ENCODE results near the gene CNOT3. TPM values are rescaled to one million over a fixed set of nuclear protein-coding genes. Genes with fewer than 3 reads are reported as not detected.
A peak's percentile ranks its signal among the peaks of the same experiment; 100 is the strongest.

Gene CNOT3
- total RNA-seq, 2 donors from 2014 or later: 22.4 to 51.4 TPM

DNA sequence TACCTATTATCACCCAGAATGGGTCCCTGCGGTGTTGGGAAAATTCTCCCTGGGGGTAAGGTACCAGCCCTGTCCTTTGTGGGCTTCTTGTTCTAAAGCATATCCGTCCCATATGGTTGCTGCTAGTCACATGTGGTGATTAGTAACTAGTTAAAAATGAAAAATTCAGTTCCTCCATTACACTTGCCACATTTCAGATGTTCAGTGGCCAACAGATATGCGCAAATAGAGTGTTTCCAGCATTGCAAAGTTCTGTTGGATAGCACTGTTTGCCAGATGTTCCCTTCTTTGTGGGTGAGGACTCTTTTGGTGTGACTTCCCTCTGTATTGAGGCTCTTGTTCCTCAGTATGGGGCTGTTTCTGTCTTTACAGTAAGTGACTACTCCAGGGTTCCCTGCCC lies 3.8 kb downstream of the CNOT3 start:
- Histone ChIP-seq H3K9me3 (no peaks in the 10 kb centered on the region), H3K27me3 (no peaks in the 10 kb centered on the region), H3K36me3 (replicated peaks in 1 of 2; ENCODE audit: insufficient read depth in 1 of 2, low read depth in 2 of 2) (peaks cover 26% of the 10 kb centered on the region in 2 donors), H3K4me3 (no peak overlapping the region), H3K27ac (no peak overlapping the region), H3K4me1 (peaks cover 38% of the 10 kb centered on the region)
- intact Hi-C loops (cut with DNase I): no loop called here
- ATAC-seq (no peak), DNase-seq (no peak)
- WGBS, 2 donors: 88 to 92% methylated on average over 3 of the region's 3 CpGs
- TF ChIP-seq, protein P1, sequence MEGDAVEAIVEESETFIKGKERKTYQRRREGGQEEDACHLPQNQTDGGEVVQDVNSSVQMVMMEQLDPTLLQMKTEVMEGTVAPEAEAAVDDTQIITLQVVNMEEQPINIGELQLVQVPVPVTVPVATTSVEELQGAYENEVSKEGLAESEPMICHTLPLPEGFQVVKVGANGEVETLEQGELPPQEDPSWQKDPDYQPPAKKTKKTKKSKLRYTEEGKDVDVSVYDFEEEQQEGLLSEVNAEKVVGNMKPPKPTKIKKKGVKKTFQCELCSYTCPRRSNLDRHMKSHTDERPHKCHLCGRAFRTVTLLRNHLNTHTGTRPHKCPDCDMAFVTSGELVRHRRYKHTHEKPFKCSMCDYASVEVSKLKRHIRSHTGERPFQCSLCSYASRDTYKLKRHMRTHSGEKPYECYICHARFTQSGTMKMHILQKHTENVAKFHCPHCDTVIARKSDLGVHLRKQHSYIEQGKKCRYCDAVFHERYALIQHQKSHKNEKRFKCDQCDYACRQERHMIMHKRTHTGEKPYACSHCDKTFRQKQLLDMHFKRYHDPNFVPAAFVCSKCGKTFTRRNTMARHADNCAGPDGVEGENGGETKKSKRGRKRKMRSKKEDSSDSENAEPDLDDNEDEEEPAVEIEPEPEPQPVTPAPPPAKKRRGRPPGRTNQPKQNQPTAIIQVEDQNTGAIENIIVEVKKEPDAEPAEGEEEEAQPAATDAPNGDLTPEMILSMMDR (IDR thresholded peaks at IDR 0.05): no peak
- no peak for TF ChIP-seq POLR2A (IDR thresholded peaks at IDR 0.05)

DNA sequence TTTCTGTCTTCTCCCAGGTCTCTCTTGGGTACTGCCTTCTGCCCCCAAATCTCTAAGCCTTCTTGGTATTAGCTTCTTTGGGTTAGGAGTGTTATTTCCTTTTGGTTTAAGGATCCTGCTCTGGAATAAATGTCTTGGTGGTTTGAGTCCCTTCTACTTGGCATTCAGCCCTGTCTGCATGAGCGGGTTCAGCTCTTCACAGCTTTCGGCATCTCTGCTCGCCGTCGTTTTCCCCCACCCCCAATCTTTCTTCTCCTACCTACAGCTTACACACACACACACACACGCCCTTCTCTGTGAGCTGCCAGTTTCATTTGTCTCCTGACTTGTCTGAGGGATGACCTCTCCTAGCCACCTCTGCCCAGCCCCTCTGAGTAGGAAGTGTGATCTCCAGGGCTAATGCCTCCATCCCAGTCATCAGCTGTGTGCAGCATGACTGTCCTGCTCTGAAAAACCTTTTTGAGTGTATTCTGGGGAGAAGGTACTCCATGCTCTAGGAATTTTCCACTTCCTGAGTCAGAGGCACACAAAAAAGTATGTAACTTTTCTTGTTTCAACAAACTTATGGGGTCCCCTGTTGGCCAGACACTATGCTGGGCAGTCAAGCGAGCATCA lies 4.7 kb downstream of the CNOT3 start:
- H3K9me3 ChIP-seq: no peaks in the 10 kb centered on the region
- H3K27me3 ChIP-seq: no peaks in the 10 kb centered on the region
- intact Hi-C loops (cut with DNase I): no loop called here
- H3K27ac ChIP-seq: no peak overlapping the region
- peaks cover 31 to 34% of the 10 kb centered on the region in 2 donors for H3K36me3 ChIP-seq (replicated peaks in 1 of 2; ENCODE audit: insufficient read depth in 1 of 2, low read depth in 2 of 2)
- DNase-seq: no peak
- 79 to 81% methylated on average over 7 of the region's 7 CpGs for WGBS, 2 donors
- peaks cover 34% of the 10 kb centered on the region for H3K4me1 ChIP-seq
- no peak overlapping the region for H3K4me3 ChIP-seq
- ATAC-seq: no peak
- TF ChIP-seq, protein P1 (IDR thresholded peaks at IDR 0.05): no peak
- no peak for TF ChIP-seq POLR2A (IDR thresholded peaks at IDR 0.05)

DNA sequence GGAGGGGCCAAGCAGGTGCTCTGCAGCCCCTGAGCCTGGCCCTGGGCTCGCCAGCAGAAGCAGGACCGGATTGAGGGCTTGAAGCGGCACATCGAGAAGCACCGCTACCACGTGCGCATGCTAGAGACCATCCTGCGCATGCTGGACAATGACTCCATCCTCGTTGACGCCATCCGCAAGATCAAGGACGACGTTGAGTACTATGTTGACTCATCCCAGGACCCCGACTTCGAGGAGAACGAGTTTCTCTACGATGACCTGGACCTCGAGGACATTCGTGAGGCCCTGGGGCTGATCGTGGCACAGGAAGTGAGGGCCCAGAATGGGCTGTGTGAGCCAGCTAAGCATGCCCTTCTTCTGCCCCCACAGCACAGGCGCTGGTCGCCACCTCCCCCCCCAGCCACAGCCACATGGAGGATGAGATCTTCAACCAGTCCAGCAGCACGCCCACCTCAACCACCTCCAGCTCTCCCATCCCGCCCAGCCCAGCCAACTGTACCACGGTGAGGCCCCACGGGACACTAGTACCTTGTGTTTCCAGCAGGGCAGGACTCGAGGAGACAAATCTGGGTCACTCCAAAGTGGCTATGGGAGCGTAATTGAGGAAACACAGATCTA lies 8.1 kb downstream of the CNOT3 start:
- H3K9me3 ChIP-seq: no peaks in the 10 kb centered on the region
- 86 to 90% methylated on average over 16 to 25 of the region's 28 CpGs for WGBS, 2 donors
- peaks cover 31 to 53% of the 10 kb centered on the region in 2 donors for H3K36me3 ChIP-seq (replicated peaks in 1 of 2; ENCODE audit: insufficient read depth in 1 of 2, low read depth in 2 of 2)
- TF ChIP-seq, protein P1 (IDR thresholded peaks at IDR 0.05): no peak
- no peak for TF ChIP-seq POLR2A (IDR thresholded peaks at IDR 0.05)
- ATAC-seq: no peak
- H3K4me3 ChIP-seq: no peak overlapping the region
- no peaks in the 10 kb centered on the region for H3K27me3 ChIP-seq
- H3K27ac ChIP-seq: no peak overlapping the region
- no peak for DNase-seq
- H3K4me1 ChIP-seq: peaks cover 11% of the 10 kb centered on the region
- intact Hi-C loops (cut with DNase I): no loop called here

DNA sequence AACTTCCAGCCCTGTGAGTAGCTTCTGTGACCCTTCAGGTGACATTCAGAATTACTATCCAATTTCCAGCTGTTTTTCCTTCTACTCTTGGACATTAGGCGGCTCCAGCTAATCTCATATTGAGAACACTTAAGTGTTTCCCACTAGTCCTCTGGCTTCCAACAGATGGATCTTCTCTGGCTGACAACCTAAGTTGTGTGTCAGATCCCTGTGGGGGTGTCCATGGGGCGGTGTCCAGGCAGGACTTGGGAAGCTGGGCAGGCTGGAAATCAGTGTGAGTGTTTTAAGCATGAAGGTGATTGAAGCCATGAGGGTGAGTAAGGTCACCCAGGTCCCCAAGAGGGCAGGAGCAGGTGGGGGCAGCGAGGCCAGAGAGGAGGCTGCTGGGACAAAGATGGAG lies 10.1 kb downstream of the CNOT3 start:
- Histone ChIP-seq H3K4me1 (no peaks in the 10 kb centered on the region), H3K27me3 (no peaks in the 10 kb centered on the region), H3K27ac (no peak overlapping the region), H3K9me3 (no peaks in the 10 kb centered on the region), H3K4me3 (no peak overlapping the region), H3K36me3 (replicated peaks in 1 of 2; ENCODE audit: insufficient read depth in 1 of 2, low read depth in 2 of 2) (peaks cover 31 to 61% of the 10 kb centered on the region in 2 donors)
- intact Hi-C loops (cut with DNase I): no loop called here
- peak in 1 of 4 donors; percentile 40 for DNase-seq
- no peak for TF ChIP-seq POLR2A (IDR thresholded peaks at IDR 0.05)
- TF ChIP-seq, protein P1 (IDR thresholded peaks at IDR 0.05): no peak
- no peak for ATAC-seq
- WGBS, 2 donors: 63 to 90% methylated on average over 3 of the region's 3 CpGs

DNA sequence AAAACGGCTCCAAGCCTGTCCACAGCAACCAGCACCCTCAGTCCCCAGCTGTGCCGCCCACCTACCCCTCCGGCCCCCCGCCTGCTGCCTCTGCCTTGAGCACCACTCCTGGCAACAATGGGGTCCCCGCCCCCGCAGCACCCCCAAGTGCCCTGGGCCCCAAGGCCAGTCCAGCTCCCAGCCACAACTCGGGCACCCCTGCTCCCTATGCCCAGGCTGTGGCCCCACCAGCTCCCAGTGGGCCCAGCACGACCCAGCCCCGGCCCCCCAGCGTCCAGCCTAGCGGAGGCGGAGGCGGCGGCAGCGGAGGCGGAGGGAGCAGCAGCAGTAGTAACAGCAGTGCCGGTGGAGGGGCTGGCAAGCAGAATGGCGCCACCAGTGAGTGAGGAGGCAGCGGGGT lies 10.6 kb downstream of the CNOT3 start:
- Histone ChIP-seq H3K4me3 (no peak overlapping the region), H3K4me1 (no peaks in the 10 kb centered on the region), H3K27me3 (no peaks in the 10 kb centered on the region), H3K27ac (no peak overlapping the region), H3K36me3 (replicated peaks in 1 of 2; ENCODE audit: insufficient read depth in 1 of 2, low read depth in 2 of 2) (peaks cover 26 to 64% of the 10 kb centered on the region in 2 donors), H3K9me3 (no peaks in the 10 kb centered on the region)
- ATAC-seq (no peak), DNase-seq (no peak)
- no peak for TF ChIP-seq POLR2A (IDR thresholded peaks at IDR 0.05)
- TF ChIP-seq, protein P1 (IDR thresholded peaks at IDR 0.05): no peak
- 78 to 92% methylated on average over 14 to 15 of the region's 19 CpGs for WGBS, 2 donors
- intact Hi-C loops (cut with DNase I): no loop called here

All from body of pancreas (tissue), 4 donors.